Measurements from ENCODE around the gene RGS17.
"Not testable (repeated sequence)": the region's sequence is repeated elsewhere in the genome, so short reads cannot be mapped to it uniquely, and the experiment has no call there.

Gene RGS17

GRCh38 chr6:153027480-153027879 is 103.6 kb downstream of the RGS17 start:
- no peak for DNase-seq

GRCh38 chr6:153024709-153025017 is 106.4 kb downstream of the RGS17 start:
- DNase-seq, result no peak

- peak; percentile 51 for DNase-seq
These were observed 106.9 kb downstream of the RGS17 start for GRCh38 chr6:153023977-153024708.

GRCh38 chr6:153018355-153018754 is 112.7 kb downstream of the RGS17 start:
- DNase-seq, result no peak

GRCh38 chr6:153016846-153017245 is 114.2 kb downstream of the RGS17 start:
- no peak for DNase-seq

- DNase-seq, result no peak
These were observed 115.9 kb downstream of the RGS17 start for GRCh38 chr6:153015094-153015640.

- no peak for DNase-seq
These were observed 117.6 kb downstream of the RGS17 start for GRCh38 chr6:153013438-153013837.

GRCh38 chr6:153012856-153013255 is 118.2 kb downstream of the RGS17 start:
- DNase-seq, result no peak

- DNase-seq, result no peak
These were observed 127.8 kb downstream of the RGS17 start for GRCh38 chr6:153003366-153003690.

- peak; percentile 95 for DNase-seq
These were observed 128.3 kb downstream of the RGS17 start, which contains the start of gene MTRF1L for GRCh38 chr6:153002613-153003365. Gene MTRF1L (minus strand): TSS chr6:153002709. CDS start chr6:153002685, 24 bp downstream.

- no peak for DNase-seq
These were observed 129.1 kb downstream of the RGS17 start for GRCh38 chr6:153001767-153002612.

- DNase-seq, result not testable (repeated sequence)
These were observed 130.3 kb downstream of the RGS17 start for GRCh38 chr6:153000790-153001189.

- no peak for DNase-seq
These were observed 130.8 kb downstream of the RGS17 start for GRCh38 chr6:153000243-153000642.

GRCh38 chr6:152999538-152999937 is 131.5 kb downstream of the RGS17 start:
- DNase-seq, result not testable (repeated sequence)

- DNase-seq, result no peak
These were observed 137.2 kb downstream of the RGS17 start for GRCh38 chr6:152993847-152994246.

- DNase-seq, result no peak
These were observed 137.7 kb downstream of the RGS17 start for GRCh38 chr6:152993431-152993830.

- no peak for DNase-seq
These were observed 144.1 kb downstream of the RGS17 start for GRCh38 chr6:152986978-152987377.

GRCh38 chr6:152985300-152985699 is 145.8 kb downstream of the RGS17 start:
- DNase-seq, result not testable (repeated sequence)

GRCh38 chr6:152984513-152984872 is 146.6 kb downstream of the RGS17 start:
- peak; percentile 10 for DNase-seq

GRCh38 chr6:152983637-152984512 is 147.2 kb downstream of the RGS17 start:
- peak; percentile 98 for DNase-seq

- DNase-seq, result peak; percentile 98
These were observed 148.0 kb downstream of the RGS17 start, which contains the start of gene FBXO5 for GRCh38 chr6:152982904-152983636. Gene FBXO5 (minus strand): TSS chr6:152983041. CDS start chr6:152982959, 82 bp downstream.
